Type B pancreatic cell (in vitro differentiated cells): ENCODE results near the gene SDK1. TPM values are rescaled to one million over a fixed set of nuclear protein-coding genes. Genes with fewer than 3 reads are reported as not detected.

Source experiments
- DNase-seq: peaks from one replicate; pipeline ENCODE4 v3.0.0; 2021; ENCODE audit warnings: mixed read lengths; ENCODE audit not compliant: unreplicated experiment; ENCODE audit errors: extremely low spot score
- H3K27ac Mint-ChIP-seq: 2 replicates; pipeline ENCODE4 v1.8.0; 2021; ENCODE audit warnings: mild to moderate bottlenecking, mixed read lengths
- H3K27me3 Mint-ChIP-seq: 2 replicates; pipeline ENCODE4 v1.8.0; 2021; ENCODE audit warnings: mixed read lengths
- H3K36me3 Mint-ChIP-seq: 2 replicates; pipeline ENCODE4 v1.8.0; 2021; ENCODE audit warnings: mixed read lengths
- H3K4me1 Mint-ChIP-seq: one replicate; pipeline ENCODE4 v1.8.0; 2021; ENCODE audit warnings: mixed read lengths; ENCODE audit not compliant: unreplicated experiment
- H3K4me3 Mint-ChIP-seq: 2 replicates; pipeline ENCODE4 v1.8.0; 2021; ENCODE audit warnings: mild to moderate bottlenecking, mixed read lengths
- H3K9me3 Mint-ChIP-seq: 2 replicates; pipeline ENCODE4 v1.8.0; 2021; ENCODE audit warnings: mixed read lengths
- total RNA-seq: library from RNA; stranded (reverse); gene quantifications from 2 replicates; pipeline ENCODE4 v1.2.1, GENCODE V29; 2021; ENCODE audit warnings: low replicate concordance
- TF ChIP-seq, protein P1 (sequence below): fragments of 200-600 bp; sonication (generic); conservative IDR thresholded peaks from 2 replicates; pipeline ENCODE4 v1.5.0; 2021; ENCODE audit warnings: antibody characterized with exemption, mild to moderate bottlenecking

SDK1 gene
- total RNA-seq, 1 donor from 2014 or later, result 26.1 TPM

DNA sequence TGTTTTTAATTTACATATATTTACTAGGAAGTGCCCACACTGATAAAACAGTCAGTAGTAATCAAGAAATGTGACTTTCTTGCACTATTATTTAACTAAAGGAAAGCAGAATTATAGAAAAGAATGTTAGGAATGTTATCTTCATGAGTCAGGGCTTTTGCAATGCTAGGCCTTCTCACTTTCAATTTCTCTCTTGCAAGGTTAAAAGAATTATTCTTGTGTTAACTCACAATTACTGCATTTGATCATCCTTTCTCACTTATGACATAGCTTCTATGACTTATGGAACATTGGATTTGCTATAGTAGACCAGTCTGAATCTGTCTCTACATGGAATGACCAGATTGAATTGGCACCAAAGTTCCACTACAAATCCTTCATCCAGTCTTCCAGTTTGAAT, 192.4 kb downstream of the SDK1 start:
- Mint-ChIP-seq H3K36me3 (no peaks in the 10 kb centered on the region), H3K9me3 (no peaks in the 10 kb centered on the region), H3K27ac (no peak overlapping the region), H3K4me1 (peaks cover 23% of the 10 kb centered on the region), H3K4me3 (no peak overlapping the region), H3K27me3 (no peaks in the 10 kb centered on the region)
- TF ChIP-seq, protein P1, sequence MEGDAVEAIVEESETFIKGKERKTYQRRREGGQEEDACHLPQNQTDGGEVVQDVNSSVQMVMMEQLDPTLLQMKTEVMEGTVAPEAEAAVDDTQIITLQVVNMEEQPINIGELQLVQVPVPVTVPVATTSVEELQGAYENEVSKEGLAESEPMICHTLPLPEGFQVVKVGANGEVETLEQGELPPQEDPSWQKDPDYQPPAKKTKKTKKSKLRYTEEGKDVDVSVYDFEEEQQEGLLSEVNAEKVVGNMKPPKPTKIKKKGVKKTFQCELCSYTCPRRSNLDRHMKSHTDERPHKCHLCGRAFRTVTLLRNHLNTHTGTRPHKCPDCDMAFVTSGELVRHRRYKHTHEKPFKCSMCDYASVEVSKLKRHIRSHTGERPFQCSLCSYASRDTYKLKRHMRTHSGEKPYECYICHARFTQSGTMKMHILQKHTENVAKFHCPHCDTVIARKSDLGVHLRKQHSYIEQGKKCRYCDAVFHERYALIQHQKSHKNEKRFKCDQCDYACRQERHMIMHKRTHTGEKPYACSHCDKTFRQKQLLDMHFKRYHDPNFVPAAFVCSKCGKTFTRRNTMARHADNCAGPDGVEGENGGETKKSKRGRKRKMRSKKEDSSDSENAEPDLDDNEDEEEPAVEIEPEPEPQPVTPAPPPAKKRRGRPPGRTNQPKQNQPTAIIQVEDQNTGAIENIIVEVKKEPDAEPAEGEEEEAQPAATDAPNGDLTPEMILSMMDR, result no peak
- DNase-seq, result no peak

DNA sequence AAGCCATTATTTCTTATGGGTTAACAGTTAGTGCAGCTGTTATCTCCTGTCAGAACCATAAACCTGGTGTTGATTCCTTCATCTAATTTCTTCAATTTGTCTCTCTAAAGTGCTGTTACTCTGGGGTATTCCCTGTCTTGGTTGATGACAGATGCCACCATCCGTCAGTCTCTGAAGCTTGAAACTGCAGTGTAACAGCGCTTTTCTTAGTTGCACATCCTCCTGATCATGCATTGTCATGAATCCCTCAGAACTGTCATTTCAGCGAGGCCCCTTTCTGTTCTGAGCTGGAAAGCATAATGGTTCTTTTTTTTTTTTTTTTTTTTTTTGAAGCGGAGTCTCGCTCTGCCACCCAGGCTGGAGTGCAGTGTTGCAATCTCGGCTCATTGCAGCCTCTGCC, 193.9 kb downstream of the SDK1 start:
- Mint-ChIP-seq H3K4me1 (peaks cover 26% of the 10 kb centered on the region), H3K9me3 (peaks cover 7% of the 10 kb centered on the region), H3K4me3 (no peak overlapping the region), H3K27me3 (no peaks in the 10 kb centered on the region), H3K36me3 (peaks cover 3% of the 10 kb centered on the region), H3K27ac (no peak overlapping the region)
- no peak for DNase-seq
- TF ChIP-seq, protein P1, result no peak

DNA sequence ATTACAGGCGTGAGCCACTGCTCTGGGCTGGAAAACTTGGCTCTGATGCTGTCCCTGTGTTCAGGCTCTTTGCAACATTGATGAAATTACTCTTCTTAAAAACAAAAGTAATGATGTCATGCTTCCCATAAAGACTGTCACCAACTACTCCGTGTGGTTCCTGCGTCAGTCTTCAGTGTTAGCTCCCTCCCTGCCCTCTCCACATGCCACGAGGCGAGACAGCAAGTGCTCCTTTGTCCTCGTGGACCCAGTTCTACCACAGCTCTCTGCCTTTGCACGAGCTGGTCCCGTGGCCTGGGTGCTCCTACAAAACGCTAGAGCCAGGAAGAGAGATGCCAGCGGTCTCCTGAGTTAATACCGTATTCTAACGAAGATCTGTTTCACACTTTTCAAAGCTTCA, 194.5 kb downstream of the SDK1 start:
- H3K27me3 Mint-ChIP-seq, result no peaks in the 10 kb centered on the region
- H3K4me1 Mint-ChIP-seq, result peaks cover 26% of the 10 kb centered on the region
- peaks cover 12% of the 10 kb centered on the region for H3K9me3 Mint-ChIP-seq
- H3K27ac Mint-ChIP-seq, result peak overlapping the region; percentile 9
- DNase-seq, result no peak
- H3K36me3 Mint-ChIP-seq, result peaks cover 7% of the 10 kb centered on the region
- TF ChIP-seq, protein P1, result no peak
- no peak overlapping the region for H3K4me3 Mint-ChIP-seq

DNA sequence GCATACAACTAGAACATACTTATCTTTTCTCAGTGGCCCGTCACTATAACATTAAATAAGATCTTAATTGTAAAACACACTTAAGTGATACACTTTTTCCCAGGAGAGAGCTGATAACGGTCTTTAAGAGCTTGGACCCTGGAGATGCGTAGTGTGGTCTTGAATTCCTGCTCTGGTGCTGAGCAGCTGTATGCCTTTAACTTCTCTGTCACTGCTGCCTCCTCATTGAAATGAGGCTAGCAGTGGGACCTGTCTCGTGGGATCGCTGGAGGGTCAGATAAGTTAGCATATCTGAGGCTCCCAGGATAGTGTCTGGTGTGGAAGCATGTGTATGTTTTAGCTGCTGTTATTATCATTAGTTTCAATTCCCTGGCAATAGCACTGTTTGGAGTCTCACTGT, 194.9 kb downstream of the SDK1 start:
- peaks cover 12% of the 10 kb centered on the region for H3K9me3 Mint-ChIP-seq
- H3K27ac Mint-ChIP-seq, result peak overlapping the region; percentile 9
- DNase-seq, result no peak
- no peaks in the 10 kb centered on the region for H3K27me3 Mint-ChIP-seq
- H3K4me1 Mint-ChIP-seq, result peaks cover 26% of the 10 kb centered on the region
- TF ChIP-seq, protein P1, result no peak
- H3K4me3 Mint-ChIP-seq, result no peak overlapping the region
- peaks cover 7% of the 10 kb centered on the region for H3K36me3 Mint-ChIP-seq

DNA sequence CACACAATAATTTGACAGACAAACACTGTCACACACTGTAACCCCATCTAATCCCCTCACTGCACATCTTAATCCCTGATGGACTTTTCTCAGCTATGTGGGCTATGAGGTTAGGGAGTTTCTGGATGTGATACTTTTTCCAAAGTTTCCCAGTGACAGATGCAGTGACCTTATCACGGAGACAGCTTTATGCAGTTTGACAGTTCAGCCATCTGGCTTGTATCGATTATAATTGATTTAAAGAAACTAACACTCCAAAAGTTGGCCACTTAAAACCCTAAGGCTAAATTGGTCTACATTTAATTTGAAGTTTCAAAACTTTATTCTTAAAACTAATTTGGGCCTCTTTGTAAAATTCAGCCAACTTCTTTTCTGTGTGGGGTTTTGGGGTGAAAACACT, 196.7 kb downstream of the SDK1 start:
- TF ChIP-seq, protein P1, result no peak
- H3K9me3 Mint-ChIP-seq, result peaks cover 16% of the 10 kb centered on the region

DNA sequence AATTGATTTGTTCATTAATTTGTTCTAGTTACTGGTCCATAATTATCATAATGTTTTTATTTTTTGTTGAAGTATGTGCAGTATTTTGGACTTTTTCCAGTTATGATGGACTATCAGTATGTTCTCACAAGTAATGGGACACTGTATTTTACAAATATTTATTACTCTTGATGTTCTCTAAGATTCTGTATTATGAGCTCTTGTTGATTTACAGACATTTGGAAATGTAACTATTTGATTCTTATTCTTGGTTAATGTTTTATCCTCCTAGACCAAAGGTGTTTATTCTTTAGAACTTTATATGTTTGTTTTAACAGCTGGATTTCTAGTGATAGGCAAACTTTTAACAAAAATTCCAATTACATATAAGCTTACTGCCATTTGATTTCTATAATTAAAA, 200.6 kb downstream of the SDK1 start:
- peaks cover 11% of the 10 kb centered on the region for H3K4me1 Mint-ChIP-seq
- no peak overlapping the region for H3K27ac Mint-ChIP-seq
- no peak overlapping the region for H3K4me3 Mint-ChIP-seq
- TF ChIP-seq, protein P1, result no peak
- peaks cover 16% of the 10 kb centered on the region for H3K9me3 Mint-ChIP-seq
- no peak for DNase-seq
- H3K27me3 Mint-ChIP-seq, result no peaks in the 10 kb centered on the region
- H3K36me3 Mint-ChIP-seq, result peaks cover 7% of the 10 kb centered on the region

More for the DNA sequence above, 196.7 kb downstream of the SDK1 start:
- no peaks in the 10 kb centered on the region for H3K27me3 Mint-ChIP-seq
- DNase-seq, result no peak
- no peak overlapping the region for H3K4me3 Mint-ChIP-seq
- H3K4me1 Mint-ChIP-seq, result peaks cover 26% of the 10 kb centered on the region
- H3K27ac Mint-ChIP-seq, result no peak overlapping the region
- H3K36me3 Mint-ChIP-seq, result peaks cover 7% of the 10 kb centered on the region
